ENCODE data around the gene ATP11B. TPM values are rescaled to one million over a fixed set of nuclear protein-coding genes. Genes with fewer than 3 reads are reported as not detected.

Gene ATP11B
- total and polyA plus RNA-seq, 9 of the 15 experiments (the other 6 are each of a cell fraction or from before 2014, with no cell fraction given), result 11.9 to 68.7 (median 41.8) TPM

GRCh38 chr3:182769673-182770072, 23.6 kb upstream of the ATP11B start (continued):
- TF ChIP-seq ZBTB40 (IDR thresholded peaks at IDR 0.05) (peak; percentile 74), ZBTB40 (CRISPR knock-in tag; IDR thresholded peaks at IDR 0.05) (no peak), IRF2 (CRISPR knock-in tag; IDR thresholded peaks at IDR 0.05) (no peak), RCOR1 (IDR thresholded peaks at IDR 0.05; ENCODE audit: borderline replicate concordance in 1 of 2, low read depth in 2 of 2, low read length in 2 of 2) (peak in 1 of 2 experiments; percentile 70; a peak in 2 of 4 replicates), SMARCA4 (IDR thresholded peaks at IDR 0.05) (no peak), CBX8 (IDR thresholded peaks at IDR 0.05; ENCODE audit: borderline replicate concordance, extremely low read depth, low read depth, low read length, poor library complexity, severe bottlenecking) (no peak), NR4A1 (CRISPR knock-in tag; IDR thresholded peaks at IDR 0.05) (no peak), NR4A1 (tag; IDR thresholded peaks at IDR 0.05) (no peak), CTCF (IDR thresholded peaks at IDR 0.05 in 2 of 3, conservative IDR thresholded peaks at IDR 0.05 in 1 of 3; ENCODE audit: insufficient read depth in 2 of 3, low read depth in 1 of 3, low read length in 3 of 3) (no peak), DEAF1 (CRISPR knock-in tag; IDR thresholded peaks at IDR 0.05) (no peak)
